Ishikawa (cell line): ENCODE measurements around the gene KLF3.

Experiments
- CEBPB ChIP-seq: IDR thresholded peaks from 2 replicates; pipeline ENCODE4 v1.6.1; 2012
- CREB1 ChIP-seq: IDR thresholded peaks from 2 replicates; pipeline ENCODE4 v1.6.1; 2012; ENCODE audit warnings: low read depth
- EGR1 ChIP-seq: IDR thresholded peaks from 2 replicates; pipeline ENCODE4 v1.6.1; 2012
- EP300 ChIP-seq: IDR thresholded peaks from 2 replicates; pipeline ENCODE4 v1.6.1; 2012; ENCODE audit warnings: borderline replicate concordance
- FOXM1 ChIP-seq: IDR thresholded peaks from 2 replicates; pipeline ENCODE4 v1.6.1; 2012; ENCODE audit warnings: low read depth, borderline replicate concordance
- NFIC ChIP-seq: IDR thresholded peaks from 2 replicates; pipeline ENCODE4 v1.6.1; 2012
- RAD21 ChIP-seq: IDR thresholded peaks from 2 replicates; pipeline ENCODE4 v1.6.1; 2012; ENCODE audit warnings: low read depth
- TAF1 ChIP-seq: IDR thresholded peaks from 2 replicates; pipeline ENCODE4 v1.6.1; 2012; ENCODE audit warnings: low read depth, mild to moderate bottlenecking
- TCF12 ChIP-seq: IDR thresholded peaks from 2 replicates; pipeline ENCODE4 v1.6.1; 2012; ENCODE audit warnings: low read depth
- TEAD4 ChIP-seq: IDR thresholded peaks from 2 replicates; pipeline ENCODE4 v1.6.1; 2012
- YY1 ChIP-seq: IDR thresholded peaks from 2 replicates; pipeline ENCODE4 v1.6.1; 2012; ENCODE audit warnings: low read depth
- ZBTB7A ChIP-seq: IDR thresholded peaks from 2 replicates; pipeline ENCODE4 v1.6.1; 2012; ENCODE audit warnings: low read depth
- TF ChIP-seq, protein P1 (sequence below): IDR thresholded peaks from 2 replicates; pipeline ENCODE4 v1.6.1; 2012
- TF ChIP-seq, protein P2 (sequence below): IDR thresholded peaks from 2 replicates; pipeline ENCODE4 v1.6.1; 2012; ENCODE audit warnings: low read depth, mild to moderate bottlenecking
- TF ChIP-seq, protein P3 (sequence below): IDR thresholded peaks from 2 replicates; pipeline ENCODE4 v1.6.1; 2012

The KLF3 gene

GRCh38 chr4:38691251-38692008 is 27.4 kb downstream of the KLF3 start:
- TF ChIP-seq NFIC (no peak), CREB1 (no peak), YY1 (no peak), RAD21 (no peak), CEBPB (no peak)
- TF ChIP-seq, protein P1, sequence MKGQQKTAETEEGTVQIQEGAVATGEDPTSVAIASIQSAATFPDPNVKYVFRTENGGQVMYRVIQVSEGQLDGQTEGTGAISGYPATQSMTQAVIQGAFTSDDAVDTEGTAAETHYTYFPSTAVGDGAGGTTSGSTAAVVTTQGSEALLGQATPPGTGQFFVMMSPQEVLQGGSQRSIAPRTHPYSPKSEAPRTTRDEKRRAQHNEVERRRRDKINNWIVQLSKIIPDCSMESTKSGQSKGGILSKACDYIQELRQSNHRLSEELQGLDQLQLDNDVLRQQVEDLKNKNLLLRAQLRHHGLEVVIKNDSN, result no peak

DNA sequence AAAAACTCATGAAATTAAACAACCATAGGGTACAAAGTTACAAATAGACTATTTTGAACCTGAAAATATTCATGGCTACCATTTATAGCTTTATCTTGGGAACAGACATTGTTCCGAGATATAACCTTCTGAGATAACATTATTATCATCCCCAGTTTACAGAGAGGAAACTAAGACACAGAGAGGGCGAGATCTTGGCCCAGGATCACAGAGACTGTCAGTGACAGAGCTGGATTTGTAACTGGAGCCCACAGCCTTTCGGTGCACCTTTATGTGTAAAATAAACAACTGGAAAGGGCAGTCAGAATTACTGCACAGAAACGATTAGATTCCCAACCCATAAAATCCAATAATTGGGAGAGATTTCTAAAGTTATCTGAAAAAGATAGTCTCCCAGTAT is 28.4 kb downstream of the KLF3 start:
- no peak for TF ChIP-seq EGR1
- no peak for TF ChIP-seq TEAD4
- TF ChIP-seq YY1, result no peak
- TF ChIP-seq, protein P1, result no peak
- TF ChIP-seq, protein P2, sequence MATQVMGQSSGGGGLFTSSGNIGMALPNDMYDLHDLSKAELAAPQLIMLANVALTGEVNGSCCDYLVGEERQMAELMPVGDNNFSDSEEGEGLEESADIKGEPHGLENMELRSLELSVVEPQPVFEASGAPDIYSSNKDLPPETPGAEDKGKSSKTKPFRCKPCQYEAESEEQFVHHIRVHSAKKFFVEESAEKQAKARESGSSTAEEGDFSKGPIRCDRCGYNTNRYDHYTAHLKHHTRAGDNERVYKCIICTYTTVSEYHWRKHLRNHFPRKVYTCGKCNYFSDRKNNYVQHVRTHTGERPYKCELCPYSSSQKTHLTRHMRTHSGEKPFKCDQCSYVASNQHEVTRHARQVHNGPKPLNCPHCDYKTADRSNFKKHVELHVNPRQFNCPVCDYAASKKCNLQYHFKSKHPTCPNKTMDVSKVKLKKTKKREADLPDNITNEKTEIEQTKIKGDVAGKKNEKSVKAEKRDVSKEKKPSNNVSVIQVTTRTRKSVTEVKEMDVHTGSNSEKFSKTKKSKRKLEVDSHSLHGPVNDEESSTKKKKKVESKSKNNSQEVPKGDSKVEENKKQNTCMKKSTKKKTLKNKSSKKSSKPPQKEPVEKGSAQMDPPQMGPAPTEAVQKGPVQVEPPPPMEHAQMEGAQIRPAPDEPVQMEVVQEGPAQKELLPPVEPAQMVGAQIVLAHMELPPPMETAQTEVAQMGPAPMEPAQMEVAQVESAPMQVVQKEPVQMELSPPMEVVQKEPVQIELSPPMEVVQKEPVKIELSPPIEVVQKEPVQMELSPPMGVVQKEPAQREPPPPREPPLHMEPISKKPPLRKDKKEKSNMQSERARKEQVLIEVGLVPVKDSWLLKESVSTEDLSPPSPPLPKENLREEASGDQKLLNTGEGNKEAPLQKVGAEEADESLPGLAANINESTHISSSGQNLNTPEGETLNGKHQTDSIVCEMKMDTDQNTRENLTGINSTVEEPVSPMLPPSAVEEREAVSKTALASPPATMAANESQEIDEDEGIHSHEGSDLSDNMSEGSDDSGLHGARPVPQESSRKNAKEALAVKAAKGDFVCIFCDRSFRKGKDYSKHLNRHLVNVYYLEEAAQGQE, result no peak

- TF ChIP-seq, protein P1, result no peak
- TF ChIP-seq TAF1 (no peak), ZBTB7A (no peak), TCF12 (no peak), CEBPB (no peak), TEAD4 (no peak), FOXM1 (no peak), EGR1 (no peak), YY1 (no peak), EP300 (no peak), CREB1 (no peak), NFIC (no peak), RAD21 (no peak)
- TF ChIP-seq, protein P2, result no peak
- TF ChIP-seq, protein P3, sequence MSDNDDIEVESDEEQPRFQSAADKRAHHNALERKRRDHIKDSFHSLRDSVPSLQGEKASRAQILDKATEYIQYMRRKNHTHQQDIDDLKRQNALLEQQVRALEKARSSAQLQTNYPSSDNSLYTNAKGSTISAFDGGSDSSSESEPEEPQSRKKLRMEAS, result no peak
Measured at GRCh38 chr4:38693569-38693968, 29.6 kb downstream of the KLF3 start.

- no peak for TF ChIP-seq NFIC
- TF ChIP-seq CREB1, result no peak
- TF ChIP-seq TAF1, result no peak
- TF ChIP-seq ZBTB7A, result no peak
- no peak for TF ChIP-seq FOXM1
- no peak for TF ChIP-seq TCF12
- no peak for TF ChIP-seq CEBPB
- TF ChIP-seq YY1, result no peak
- TF ChIP-seq, protein P2, result no peak
- TF ChIP-seq, protein P3, result no peak
- TF ChIP-seq TEAD4, result no peak
- no peak for TF ChIP-seq EP300
- no peak for TF ChIP-seq RAD21
- TF ChIP-seq, protein P1, result no peak
- no peak for TF ChIP-seq EGR1
Measured at GRCh38 chr4:38694330-38694729, 30.3 kb downstream of the KLF3 start.
